Measurements from ENCODE around the gene LAMP1.

LAMP1 gene

GRCh38 chr13:113275387-113275786 lies 21.7 kb upstream of the LAMP1 start:
- Mint-ChIP-seq H3K4me3 (no peak overlapping the region), H3K9me3 (no peaks in the 10 kb centered on the region), H3K27ac (ENCODE audit: low read depth) (no peak overlapping the region), H3K4me1 (no peaks in the 10 kb centered on the region), H3K27me3 (peaks cover 9% of the 10 kb centered on the region), H3K36me3 (ENCODE audit: insufficient read depth) (no peaks in the 10 kb centered on the region)
- DNase-seq (ENCODE audit: low spot score in 2 of 2) = no peak
- no peak for ATAC-seq (replicated peaks; ENCODE audit: extremely low read depth, poor library complexity, severe bottlenecking)

GRCh38 chr13:113280126-113280525 lies 16.9 kb upstream of the LAMP1 start:
- Mint-ChIP-seq H3K36me3 (ENCODE audit: insufficient read depth) (no peaks in the 10 kb centered on the region), H3K27me3 (peaks cover 9% of the 10 kb centered on the region), H3K4me1 (no peaks in the 10 kb centered on the region), H3K9me3 (no peaks in the 10 kb centered on the region), H3K27ac (ENCODE audit: low read depth) (no peak overlapping the region), H3K4me3 (no peak overlapping the region)
- ATAC-seq (replicated peaks; ENCODE audit: extremely low read depth, poor library complexity, severe bottlenecking) (no peak), DNase-seq (ENCODE audit: low spot score in 2 of 2) (no peak)

- H3K27me3 Mint-ChIP-seq = peaks cover 32% of the 10 kb centered on the region
- H3K4me3 Mint-ChIP-seq = no peak overlapping the region
- no peak for ATAC-seq (replicated peaks; ENCODE audit: extremely low read depth, poor library complexity, severe bottlenecking)
- no peaks in the 10 kb centered on the region for H3K36me3 Mint-ChIP-seq (ENCODE audit: insufficient read depth)
- no peak overlapping the region for H3K27ac Mint-ChIP-seq (ENCODE audit: low read depth)
- H3K9me3 Mint-ChIP-seq = no peaks in the 10 kb centered on the region
- no peak for DNase-seq (ENCODE audit: low spot score in 2 of 2)
- no peaks in the 10 kb centered on the region for H3K4me1 Mint-ChIP-seq
Observed at GRCh38 chr13:113283904-113284303, 13.1 kb upstream of the LAMP1 start.

- H3K9me3 Mint-ChIP-seq = no peaks in the 10 kb centered on the region
- no peak overlapping the region for H3K27ac Mint-ChIP-seq (ENCODE audit: low read depth)
- H3K4me3 Mint-ChIP-seq = no peak overlapping the region
- H3K4me1 Mint-ChIP-seq = peaks cover 7% of the 10 kb centered on the region
- no peaks in the 10 kb centered on the region for H3K36me3 Mint-ChIP-seq (ENCODE audit: insufficient read depth)
- no peak for ATAC-seq (replicated peaks; ENCODE audit: extremely low read depth, poor library complexity, severe bottlenecking)
- peaks cover 76% of the 10 kb centered on the region for H3K27me3 Mint-ChIP-seq
- no peak for DNase-seq (ENCODE audit: low spot score in 2 of 2)
Observed at GRCh38 chr13:113288880-113289279, 8.2 kb upstream of the LAMP1 start.

GRCh38 chr13:113291129-113291528 lies 5.9 kb upstream of the LAMP1 start:
- Mint-ChIP-seq H3K27ac (ENCODE audit: low read depth) (no peak overlapping the region), H3K4me3 (peak overlapping the region; percentile 42), H3K9me3 (no peaks in the 10 kb centered on the region), H3K27me3 (peaks cover 72% of the 10 kb centered on the region), H3K36me3 (ENCODE audit: insufficient read depth) (peaks cover 13% of the 10 kb centered on the region), H3K4me1 (peaks cover 7% of the 10 kb centered on the region)
- ATAC-seq (replicated peaks; ENCODE audit: extremely low read depth, poor library complexity, severe bottlenecking) = no peak
- no peak for DNase-seq (ENCODE audit: low spot score in 2 of 2)

GRCh38 chr13:113292021-113292862 lies 4.8 kb upstream of the LAMP1 start:
- H3K27me3 Mint-ChIP-seq = peaks cover 66% of the 10 kb centered on the region
- peaks cover 22% of the 10 kb centered on the region for H3K36me3 Mint-ChIP-seq (ENCODE audit: insufficient read depth)
- peaks cover 15% of the 10 kb centered on the region for H3K4me1 Mint-ChIP-seq
- peak overlapping the region; percentile 28 for H3K4me3 Mint-ChIP-seq
- no peak overlapping the region for H3K27ac Mint-ChIP-seq (ENCODE audit: low read depth)
- H3K9me3 Mint-ChIP-seq = peaks cover 5% of the 10 kb centered on the region
- ATAC-seq (replicated peaks; ENCODE audit: extremely low read depth, poor library complexity, severe bottlenecking) (no peak), DNase-seq (ENCODE audit: low spot score in 2 of 2) (no peak)

GRCh38 chr13:113293686-113294085 lies 3.4 kb upstream of the LAMP1 start:
- Mint-ChIP-seq H3K9me3 (peaks cover 5% of the 10 kb centered on the region), H3K27me3 (peaks cover 54% of the 10 kb centered on the region), H3K4me1 (peaks cover 29% of the 10 kb centered on the region), H3K36me3 (ENCODE audit: insufficient read depth) (peaks cover 27% of the 10 kb centered on the region), H3K27ac (ENCODE audit: low read depth) (no peak overlapping the region), H3K4me3 (no peak overlapping the region)
- no peak for ATAC-seq (replicated peaks; ENCODE audit: extremely low read depth, poor library complexity, severe bottlenecking)
- DNase-seq (ENCODE audit: low spot score in 2 of 2) = no peak

GRCh38 chr13:113295776-113296175 lies 1.3 kb upstream of the LAMP1 start:
- peak overlapping the region; percentile 98 for H3K27ac Mint-ChIP-seq (ENCODE audit: low read depth)
- peaks cover 32% of the 10 kb centered on the region for H3K36me3 Mint-ChIP-seq (ENCODE audit: insufficient read depth)
- H3K4me1 Mint-ChIP-seq = peaks cover 32% of the 10 kb centered on the region

GRCh38 chr13:113297370-113298042 lies 467 bp downstream of the LAMP1 start:
- Mint-ChIP-seq H3K9me3 (peaks cover 5% of the 10 kb centered on the region), H3K36me3 (ENCODE audit: insufficient read depth) (peaks cover 34% of the 10 kb centered on the region), H3K27ac (ENCODE audit: low read depth) (peak overlapping the region; percentile 98), H3K27me3 (peaks cover 15% of the 10 kb centered on the region), H3K4me1 (peaks cover 29% of the 10 kb centered on the region), H3K4me3 (peak overlapping the region; percentile 86)
- peak; percentile 78 for ATAC-seq (replicated peaks; ENCODE audit: extremely low read depth, poor library complexity, severe bottlenecking)
- peak; percentile 47 to 64 for DNase-seq (ENCODE audit: low spot score in 2 of 2)

More at GRCh38 chr13:113295776-113296175, 1.3 kb upstream of the LAMP1 start:
- DNase-seq (ENCODE audit: low spot score in 2 of 2) (no peak), ATAC-seq (replicated peaks; ENCODE audit: extremely low read depth, poor library complexity, severe bottlenecking) (no peak)
- Mint-ChIP-seq H3K27me3 (peaks cover 33% of the 10 kb centered on the region), H3K4me3 (peak overlapping the region; percentile 81), H3K9me3 (peaks cover 5% of the 10 kb centered on the region)

- DNase-seq (ENCODE audit: low spot score in 2 of 2) (no peak), ATAC-seq (replicated peaks; ENCODE audit: extremely low read depth, poor library complexity, severe bottlenecking) (no peak)
- H3K9me3 Mint-ChIP-seq = peaks cover 5% of the 10 kb centered on the region
- H3K36me3 Mint-ChIP-seq (ENCODE audit: insufficient read depth) = peaks cover 34% of the 10 kb centered on the region
- H3K27me3 Mint-ChIP-seq = peaks cover 11% of the 10 kb centered on the region
- H3K4me1 Mint-ChIP-seq = peaks cover 36% of the 10 kb centered on the region
- peak overlapping the region; percentile 98 for H3K27ac Mint-ChIP-seq (ENCODE audit: low read depth)
- H3K4me3 Mint-ChIP-seq = peak overlapping the region; percentile 86
Observed at GRCh38 chr13:113298043-113298945, 1.3 kb downstream of the LAMP1 start.

GRCh38 chr13:113299951-113300350 lies 2.9 kb downstream of the LAMP1 start:
- H3K27me3 Mint-ChIP-seq = no peaks in the 10 kb centered on the region
- peaks cover 5% of the 10 kb centered on the region for H3K9me3 Mint-ChIP-seq
- no peak for DNase-seq (ENCODE audit: low spot score in 2 of 2)
- peaks cover 31% of the 10 kb centered on the region for H3K36me3 Mint-ChIP-seq (ENCODE audit: insufficient read depth)
- no peak overlapping the region for H3K27ac Mint-ChIP-seq (ENCODE audit: low read depth)
- peaks cover 50% of the 10 kb centered on the region for H3K4me1 Mint-ChIP-seq
- H3K4me3 Mint-ChIP-seq = no peak overlapping the region
- ATAC-seq (replicated peaks; ENCODE audit: extremely low read depth, poor library complexity, severe bottlenecking) = no peak

GRCh38 chr13:113302986-113303385 lies 5.9 kb downstream of the LAMP1 start:
- Mint-ChIP-seq H3K27me3 (no peaks in the 10 kb centered on the region), H3K27ac (ENCODE audit: low read depth) (no peak overlapping the region), H3K36me3 (ENCODE audit: insufficient read depth) (peaks cover 21% of the 10 kb centered on the region), H3K4me3 (no peak overlapping the region), H3K9me3 (no peaks in the 10 kb centered on the region), H3K4me1 (peaks cover 44% of the 10 kb centered on the region)
- DNase-seq (ENCODE audit: low spot score in 2 of 2) = no peak
- ATAC-seq (replicated peaks; ENCODE audit: extremely low read depth, poor library complexity, severe bottlenecking) = no peak

Data from central memory CD8-positive, alpha-beta T cell (primary cell).